HepG2 (cell line): ENCODE data around the gene TLK1. TPM values are rescaled to one million over a fixed set of nuclear protein-coding genes. Genes with fewer than 3 reads are reported as not detected.
A peak's percentile ranks its signal among the peaks of the same experiment; 100 is the strongest.

Experiments used
- ARID5B ChIP-seq: IDR thresholded peaks from 2 replicates; pipeline ENCODE4 v1.4.0; 2020; ENCODE audit warnings: mild to moderate bottlenecking, missing genetic modification reagents
- JARID2 ChIP-seq: sonication (generic); formaldehyde crosslinking; IDR thresholded peaks from 2 replicates; pipeline ENCODE4 v1.8.1; 2023; ENCODE audit warnings: missing genetic modification reagents, inconsistent platforms; ENCODE audit not compliant: insufficient replicate concordance
- PHB2 ChIP-seq: fragments of 450-650 bp; IDR thresholded peaks from 2 replicates; pipeline ENCODE4 v1.6.1; 2018; ENCODE audit not compliant: partially characterized antibody
- SMAD3 ChIP-seq: sonication (generic); formaldehyde crosslinking; IDR thresholded peaks from 2 replicates; pipeline ENCODE4 v1.4.0; 2020; ENCODE audit warnings: missing genetic modification reagents
- TEAD3 ChIP-seq: optimal IDR thresholded peaks from 2 replicates; pipeline ENCODE3; 2016; ENCODE audit warnings: borderline replicate concordance
- XRCC5 ChIP-seq: fragments of 200-400 bp; formaldehyde crosslinking; optimal IDR thresholded peaks from 2 replicates; pipeline ENCODE3; 2017; ENCODE audit warnings: mild to moderate bottlenecking, low read length
- ZBTB7A ChIP-seq: sonication (generic); formaldehyde crosslinking; IDR thresholded peaks from 2 replicates; pipeline ENCODE4 v1.8.0; 2022; ENCODE audit warnings: mild to moderate bottlenecking, missing genetic modification reagents
- ZNF44 ChIP-seq: sonication (generic); formaldehyde crosslinking; IDR thresholded peaks from 2 replicates; pipeline ENCODE4 v1.5.1; 2020; ENCODE audit warnings: mild to moderate bottlenecking, missing genetic modification reagents
- ZNF609 ChIP-seq: sonication (generic); formaldehyde crosslinking; IDR thresholded peaks from 2 replicates; pipeline ENCODE4 v1.4.0; 2020; ENCODE audit warnings: mild to moderate bottlenecking, missing genetic modification reagents, borderline replicate concordance
- polyA plus RNA-seq, 8 experiments: library from polyadenylated mRNA; depleted of rRNA in 3 of 8; stranded (reverse) in 7 of 8; unstranded in 1 of 8; fragments of >200 nt; fragmentation: Illumina TruSeq in 4 of 8; extraction: Trizol in 4 of 8; gene quantifications; 2 replicates each; pipeline versions ENCODE4 v1.2.1 to v1.2.3, GENCODE V29; 2011 to 2016; ENCODE audit warnings: low read depth in 4 of 8, missing spikeins in 1 of 8, mixed read lengths in 1 of 8; ENCODE audit not compliant: insufficient read depth in 1 of 8
- total RNA-seq, 5 experiments: library from RNA; depleted of rRNA; stranded (reverse); fragments of >200 nt; fragmentation: Illumina TruSeq; extraction: Trizol; gene quantifications; 2 replicates each; pipeline ENCODE4 v1.2.3, GENCODE V29; 2016; ENCODE audit warnings: low read depth in 1 of 5
- TF ChIP-seq, protein P1 (sequence below), 2 experiments: sonication (generic) in 1 of 2; formaldehyde crosslinking in 1 of 2; IDR thresholded peaks; 2 replicates each; pipeline versions ENCODE4 v1.5.1 to v1.6.1; 2011 to 2020; ENCODE audit warnings: borderline replicate concordance in 1 of 2, low read depth in 1 of 2, low read length in 1 of 2, mild to moderate bottlenecking in 1 of 2, missing genetic modification reagents in 1 of 2, moderate library complexity in 1 of 2
- TF ChIP-seq, protein P2 (sequence below), 2 experiments: fragments of 450-650 bp in 1 of 2; sonication (generic) in 1 of 2; formaldehyde crosslinking; IDR thresholded peaks; 2 replicates each; pipeline versions ENCODE4 v1.5.0 to v1.8.0; 2020 to 2022; ENCODE audit warnings: mild to moderate bottlenecking in 1 of 2, missing genetic modification reagents in 1 of 2
- TF ChIP-seq, protein P3 (sequence below): sonication (generic); formaldehyde crosslinking; IDR thresholded peaks from 2 replicates; pipeline ENCODE4 v1.5.1; 2020; ENCODE audit warnings: missing genetic modification reagents, mild to moderate bottlenecking, borderline replicate concordance
- TF ChIP-seq, protein P4 (sequence below): sonication (generic); formaldehyde crosslinking; IDR thresholded peaks from 2 replicates; pipeline ENCODE4 v1.4.0; 2020; ENCODE audit warnings: mild to moderate bottlenecking, missing genetic modification reagents

The TLK1 gene
- total and polyA plus RNA-seq, 2 of the 13 experiments (the other 11 are each of a cell fraction or from before 2014, with no cell fraction given): 16.8 to 28.7 TPM

DNA sequence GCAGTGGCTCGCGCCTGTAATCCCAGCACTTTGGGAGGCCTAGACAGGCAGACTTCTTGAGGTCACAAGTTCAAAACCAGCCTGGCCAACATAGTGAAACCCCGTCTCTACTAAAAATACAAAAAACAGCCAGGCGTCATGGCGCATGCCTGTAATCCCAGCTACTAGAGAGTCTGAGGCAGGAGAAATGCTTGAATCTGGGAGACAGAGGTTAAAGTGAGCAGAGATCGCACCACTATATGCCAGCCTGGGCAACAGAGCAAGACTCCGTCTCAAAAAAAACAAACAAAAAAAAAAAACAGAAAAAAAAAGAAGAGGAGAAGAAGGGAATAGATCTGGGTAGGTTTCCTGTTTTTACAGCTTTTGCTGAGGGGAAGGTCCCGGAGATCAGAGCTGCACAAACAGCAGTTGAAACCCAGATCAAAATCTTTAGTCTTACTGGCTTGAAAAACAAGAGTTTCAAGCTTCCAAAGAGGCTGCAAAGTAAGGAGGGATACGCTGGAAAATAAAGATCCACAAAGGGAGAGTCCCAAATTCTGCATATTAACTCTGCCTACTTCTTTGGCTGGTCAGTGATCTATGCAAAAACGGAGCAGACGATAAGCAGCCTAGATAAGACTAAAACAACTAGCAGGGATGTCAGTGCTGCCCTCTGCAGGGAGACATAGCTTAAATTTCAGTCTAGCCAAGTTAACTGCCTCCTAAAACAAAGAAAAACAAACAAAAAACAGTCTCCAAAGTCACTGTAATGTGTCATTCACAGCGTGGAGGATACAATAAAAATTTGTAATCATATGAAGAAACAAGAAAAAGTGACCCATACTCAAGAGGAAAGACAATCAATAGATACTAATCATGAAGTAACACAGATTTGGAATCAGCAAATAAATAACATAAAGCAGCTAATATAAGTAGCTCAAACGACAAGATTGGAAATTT, 74.1 kb downstream of the TLK1 start (continued):
- TF ChIP-seq JARID2 (no peak), ZBTB7A (CRISPR knock-in tag) (no peak), SMAD3 (CRISPR knock-in tag) (peak; percentile 68; the same call in 1 of the 2 replicates), XRCC5 (peak; percentile 81), ZNF44 (peak; percentile 63; the same call in 1 of the 2 replicates), PHB2 (no peak), ZNF609 (CRISPR knock-in tag) (no peak), ARID5B (CRISPR knock-in tag) (0 out of 2 replicates have a peak, but pooled peaks have one; percentile 27), TEAD3 (CRISPR knock-in tag) (peak; percentile 40)
- TF ChIP-seq, protein P1, sequence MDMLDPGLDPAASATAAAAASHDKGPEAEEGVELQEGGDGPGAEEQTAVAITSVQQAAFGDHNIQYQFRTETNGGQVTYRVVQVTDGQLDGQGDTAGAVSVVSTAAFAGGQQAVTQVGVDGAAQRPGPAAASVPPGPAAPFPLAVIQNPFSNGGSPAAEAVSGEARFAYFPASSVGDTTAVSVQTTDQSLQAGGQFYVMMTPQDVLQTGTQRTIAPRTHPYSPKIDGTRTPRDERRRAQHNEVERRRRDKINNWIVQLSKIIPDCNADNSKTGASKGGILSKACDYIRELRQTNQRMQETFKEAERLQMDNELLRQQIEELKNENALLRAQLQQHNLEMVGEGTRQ (IDR thresholded peaks at IDR 0.05; ENCODE audit: low read depth, low read length): no peak
- TF ChIP-seq, protein P1 (CRISPR knock-in tag; IDR thresholded peaks at IDR 0.05; ENCODE audit: borderline replicate concordance): no peak
- TF ChIP-seq, protein P2, sequence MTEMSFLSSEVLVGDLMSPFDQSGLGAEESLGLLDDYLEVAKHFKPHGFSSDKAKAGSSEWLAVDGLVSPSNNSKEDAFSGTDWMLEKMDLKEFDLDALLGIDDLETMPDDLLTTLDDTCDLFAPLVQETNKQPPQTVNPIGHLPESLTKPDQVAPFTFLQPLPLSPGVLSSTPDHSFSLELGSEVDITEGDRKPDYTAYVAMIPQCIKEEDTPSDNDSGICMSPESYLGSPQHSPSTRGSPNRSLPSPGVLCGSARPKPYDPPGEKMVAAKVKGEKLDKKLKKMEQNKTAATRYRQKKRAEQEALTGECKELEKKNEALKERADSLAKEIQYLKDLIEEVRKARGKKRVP (CRISPR knock-in tag; IDR thresholded peaks at IDR 0.05): no peak
- TF ChIP-seq, protein P3, sequence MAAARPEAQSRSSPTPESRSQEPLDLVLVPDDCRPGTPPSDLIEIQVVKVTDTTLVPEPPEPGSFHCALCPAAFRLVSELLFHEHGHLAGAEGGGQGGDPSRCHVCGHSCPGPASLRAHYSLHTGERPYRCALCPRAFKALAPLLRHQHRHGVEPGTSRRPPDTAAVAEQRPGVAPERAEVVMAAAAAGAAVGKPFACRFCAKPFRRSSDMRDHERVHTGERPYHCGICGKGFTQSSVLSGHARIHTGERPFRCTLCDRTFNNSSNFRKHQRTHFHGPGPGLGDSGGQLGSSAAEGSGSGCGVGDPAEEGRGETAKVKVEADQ (CRISPR knock-in tag): 0 out of 2 replicates have a peak, but pooled peaks have one; percentile 42
- TF ChIP-seq, protein P4, sequence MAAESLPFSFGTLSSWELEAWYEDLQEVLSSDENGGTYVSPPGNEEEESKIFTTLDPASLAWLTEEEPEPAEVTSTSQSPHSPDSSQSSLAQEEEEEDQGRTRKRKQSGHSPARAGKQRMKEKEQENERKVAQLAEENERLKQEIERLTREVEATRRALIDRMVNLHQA (CRISPR knock-in tag): no peak
